IPS-11a (cell line): ENCODE results near the gene MTOR.
"Not testable (repeated sequence)": the region's sequence is repeated elsewhere in the genome, so short reads cannot be mapped to it uniquely, and the experiment has no call there.

Experiments used
- H3K4me3 ChIP-seq: one replicate; pipeline ENCODE4 v1.5.1; 2013; ENCODE audit warnings: low read depth, low read length, control low read depth

MTOR gene

GRCh38 chr1:11281518-11282331, 19.4 kb upstream of the MTOR start:
- no peak overlapping the region for H3K4me3 ChIP-seq

- H3K4me3 ChIP-seq: no peak overlapping the region
These were observed 18.5 kb upstream of the MTOR start for GRCh38 chr1:11280719-11281376.

GRCh38 chr1:11279630-11280029, 17.3 kb upstream of the MTOR start:
- H3K4me3 ChIP-seq: no peak overlapping the region

- no peak overlapping the region for H3K4me3 ChIP-seq
These were observed 16.8 kb upstream of the MTOR start for GRCh38 chr1:11279152-11279551.

- peak overlapping the region; percentile 95 for H3K4me3 ChIP-seq
These were observed 11.4 kb upstream of the MTOR start for GRCh38 chr1:11273595-11274234.

GRCh38 chr1:11272832-11273594, 10.7 kb upstream of the MTOR start, which contains the start of gene UBIAD1:
Gene UBIAD1, plus strand, starts transcription at chr1:11273198. Its CDS starts 334 bp downstream, at chr1:11273532.
- H3K4me3 ChIP-seq: peak within 1 kb of the TSS; percentile 95

- no peak overlapping the region for H3K4me3 ChIP-seq
These were observed 10.1 kb upstream of the MTOR start for GRCh38 chr1:11272544-11272831.

- not testable (repeated sequence) for H3K4me3 ChIP-seq
These were observed 5.3 kb upstream of the MTOR start for GRCh38 chr1:11267350-11268337.

GRCh38 chr1:11266268-11267074, 4.1 kb upstream of the MTOR start:
- H3K4me3 ChIP-seq: no peak overlapping the region

- no peak overlapping the region for H3K4me3 ChIP-seq
These were observed 6.1 kb downstream of the MTOR start for GRCh38 chr1:11256299-11256698.

- no peak overlapping the region for H3K4me3 ChIP-seq
These were observed 9.1 kb downstream of the MTOR start for GRCh38 chr1:11253226-11253625.

- H3K4me3 ChIP-seq: no peak overlapping the region
These were observed 9.8 kb downstream of the MTOR start for GRCh38 chr1:11252538-11252937.

- H3K4me3 ChIP-seq: no peak overlapping the region
These were observed 14.2 kb downstream of the MTOR start for GRCh38 chr1:11248169-11248568.

GRCh38 chr1:11245904-11246719, 16.2 kb downstream of the MTOR start:
- no peak overlapping the region for H3K4me3 ChIP-seq

- H3K4me3 ChIP-seq: no peak overlapping the region
These were observed 17.1 kb downstream of the MTOR start for GRCh38 chr1:11245248-11245647.

GRCh38 chr1:11238311-11238710, 24.0 kb downstream of the MTOR start:
- no peak overlapping the region for H3K4me3 ChIP-seq

- H3K4me3 ChIP-seq: no peak overlapping the region
These were observed 25.0 kb downstream of the MTOR start for GRCh38 chr1:11237356-11237755.

GRCh38 chr1:11233208-11233607, 29.1 kb downstream of the MTOR start:
- H3K4me3 ChIP-seq: no peak overlapping the region
